Lower leg skin (tissue), 3 donors: ENCODE data around the gene OR13C8.
"Not testable (repeated sequence)": the region's sequence is repeated elsewhere in the genome, so short reads cannot be mapped to it uniquely, and the experiment has no call there.

Source experiments
- CTCF ChIP-seq, 3 donors: fragments of 450-650 bp; IDR thresholded peaks; one replicate each; pipeline ENCODE4 v1.5.1; 2016; ENCODE audit warnings: antibody characterized with exemption in 3 of 3, mild to moderate bottlenecking in 3 of 3, moderate library complexity in 2 of 3
- POLR2A ChIP-seq, 2 donors: fragments of 450-650 bp; IDR thresholded peaks; one replicate each; pipeline ENCODE4 v1.6.1; 2016 to 2017; ENCODE audit warnings: antibody characterized with exemption in 2 of 2, mild to moderate bottlenecking in 1 of 2, moderate library complexity in 1 of 2

- TF ChIP-seq CTCF, POLR2A (IDR thresholded peaks at IDR 0.05): not testable (repeated sequence)
Observed at GRCh38 chr9:104599313-104599712, 30.3 kb downstream of the OR13C8 start, which contains the start of gene OR13C5.
